ENCODE data around the gene GSKIP.

DNA sequence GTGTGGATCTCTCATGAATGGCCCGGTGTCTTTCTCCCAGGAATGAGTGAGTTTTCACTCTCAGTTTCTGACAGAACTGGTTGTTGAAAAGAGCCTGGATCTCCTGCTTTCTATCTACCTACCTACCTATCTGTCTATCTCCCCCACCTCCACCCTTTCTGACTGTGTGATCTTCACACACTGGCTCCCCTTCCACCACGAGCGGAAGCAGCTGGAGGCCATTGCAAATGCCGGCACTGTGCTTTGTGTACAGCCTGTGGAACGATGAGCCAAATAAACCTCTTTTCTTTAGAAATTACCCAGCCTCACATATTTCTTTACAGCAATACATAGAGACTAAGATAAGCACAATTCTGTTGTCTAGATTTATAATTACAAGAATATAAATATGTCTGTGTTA lies 7.2 kb downstream of the GSKIP start:
- no peak for TF ChIP-seq EZH2 (IDR thresholded peaks at IDR 0.05; ENCODE audit: insufficient read depth, poor library complexity, severe bottlenecking)
- no peak for TF ChIP-seq EZH2phosphoT487 (IDR thresholded peaks at IDR 0.05; ENCODE audit: insufficient read depth, low read depth)
